Upper lobe of left lung (tissue), 4 donors: Measurements from ENCODE around the gene TMPRSS13.

ENCODE experiments used
- CTCF ChIP-seq, 6 experiments: fragments of 450-650 bp in 4 of 6; fragments of 200-600 bp in 2 of 6; sonication (generic) in 2 of 6; IDR thresholded peaks; one replicate each; pipeline ENCODE4 v1.5.1; 2016 to 2019; ENCODE audit warnings: antibody characterized with exemption in 6 of 6
- EP300 ChIP-seq, 4 donors: sonication (generic); formaldehyde crosslinking; IDR thresholded peaks; one replicate each; pipeline ENCODE4 v1.5.1; 2017; ENCODE audit warnings: antibody characterized with exemption in 4 of 4, control low read depth in 2 of 4
- POLR2A ChIP-seq, 4 donors: fragments of 450-650 bp; IDR thresholded peaks; one replicate each; pipeline ENCODE4 v1.5.1; 2016 to 2017; ENCODE audit warnings: antibody characterized with exemption in 4 of 4, mild to moderate bottlenecking in 2 of 4
- POLR2AphosphoS5 ChIP-seq, 2 donors: sonication (generic); formaldehyde crosslinking; IDR thresholded peaks; one replicate each; pipeline ENCODE4 v1.5.1; 2017; ENCODE audit warnings: antibody characterized with exemption in 2 of 2

- no peak for TF ChIP-seq CTCF (IDR thresholded peaks at IDR 0.05)
- no peak for TF ChIP-seq EP300 (IDR thresholded peaks at IDR 0.05)
- no peak for TF ChIP-seq POLR2AphosphoS5 (IDR thresholded peaks at IDR 0.05)
- TF ChIP-seq POLR2A (IDR thresholded peaks at IDR 0.05) = no peak
These were observed 71.3 kb downstream of the TMPRSS13 start for GRCh38 chr11:117857734-117858414.
